ENCODE data around the gene CRACDL. TPM values are rescaled to one million over a fixed set of nuclear protein-coding genes. Genes with fewer than 3 reads are reported as not detected.

The CRACDL gene
- total RNA-seq, 4 donors from 2014 or later, result 7.2 to 19.0 (median 15.4) TPM

GRCh38 chr2:98913916-98914712 is 21.9 kb downstream of the CRACDL start:
- H3K27me3 ChIP-seq, result peaks cover 0 to 4% of the 10 kb centered on the region in 2 donors
- H3K9me3 ChIP-seq, result no peaks in the 10 kb centered on the region
- H3K27ac ChIP-seq, result no peak overlapping the region
- 77 to 89% methylated on average over 10 to 12 of the region's 12 CpGs for WGBS, 2 donors
- no peak for DNase-seq (ENCODE audit: low spot score in 2 of 2)
- no peak for TF ChIP-seq POLR2A (IDR thresholded peaks at IDR 0.05)
- TF ChIP-seq EP300 (IDR thresholded peaks at IDR 0.05), result no peak
- no peak for TF ChIP-seq CTCF (IDR thresholded peaks at IDR 0.05)
- peaks cover 0 to 18% (median 0%) of the 10 kb centered on the region in 4 donors for H3K4me1 ChIP-seq
- no peaks in the 10 kb centered on the region for H3K36me3 ChIP-seq
- H3K4me3 ChIP-seq, result no peak overlapping the region

- Histone ChIP-seq H3K36me3 (no peaks in the 10 kb centered on the region), H3K27me3 (peaks cover 0 to 4% of the 10 kb centered on the region in 2 donors), H3K4me1 (peaks cover 0 to 23% (median 0%) of the 10 kb centered on the region in 4 donors), H3K4me3 (no peak overlapping the region), H3K9me3 (no peaks in the 10 kb centered on the region), H3K27ac (no peak overlapping the region)
- DNase-seq (ENCODE audit: low spot score in 2 of 2), result no peak
- WGBS, 2 donors, result 67 to 72% methylated on average over 8 to 11 of the region's 11 CpGs
- TF ChIP-seq EP300 (IDR thresholded peaks at IDR 0.05), result no peak
- no peak for TF ChIP-seq POLR2A (IDR thresholded peaks at IDR 0.05)
- TF ChIP-seq CTCF (IDR thresholded peaks at IDR 0.05), result no peak
Measured at GRCh38 chr2:98912957-98913915, 22.8 kb downstream of the CRACDL start.

GRCh38 chr2:98912221-98912851 is 23.7 kb downstream of the CRACDL start:
- H3K4me1 ChIP-seq, result peaks cover 0 to 23% (median 0%) of the 10 kb centered on the region in 4 donors
- H3K27me3 ChIP-seq, result peaks cover 0 to 4% of the 10 kb centered on the region in 2 donors
- TF ChIP-seq CTCF (IDR thresholded peaks at IDR 0.05) (no peak), POLR2A (IDR thresholded peaks at IDR 0.05) (no peak), EP300 (IDR thresholded peaks at IDR 0.05) (no peak)
- no peaks in the 10 kb centered on the region for H3K9me3 ChIP-seq
- DNase-seq (ENCODE audit: low spot score in 2 of 2), result no peak
- no peaks in the 10 kb centered on the region for H3K36me3 ChIP-seq
- 46 to 56% methylated on average over 16 to 18 of the region's 18 CpGs for WGBS, 2 donors
- H3K4me3 ChIP-seq, result no peak overlapping the region
- H3K27ac ChIP-seq, result no peak overlapping the region

GRCh38 chr2:98911376-98912154 is 24.5 kb downstream of the CRACDL start:
- H3K4me1 ChIP-seq, result peaks cover 0 to 23% (median 0%) of the 10 kb centered on the region in 4 donors
- TF ChIP-seq CTCF (IDR thresholded peaks at IDR 0.05) (no peak), POLR2A (IDR thresholded peaks at IDR 0.05) (no peak), EP300 (IDR thresholded peaks at IDR 0.05) (no peak)
- 83 to 87% methylated on average over 17 of the region's 17 CpGs for WGBS, 2 donors
- H3K4me3 ChIP-seq, result no peak overlapping the region
- no peak overlapping the region for H3K27ac ChIP-seq
- DNase-seq (ENCODE audit: low spot score in 2 of 2), result no peak
- H3K36me3 ChIP-seq, result no peaks in the 10 kb centered on the region
- no peaks in the 10 kb centered on the region for H3K9me3 ChIP-seq
- peaks cover 0 to 4% of the 10 kb centered on the region in 2 donors for H3K27me3 ChIP-seq
